Ishikawa (cell line): ENCODE results near the gene AGAP3.

Experiments
- CEBPB ChIP-seq: IDR thresholded peaks from 2 replicates; pipeline ENCODE4 v1.6.1; 2012
- CREB1 ChIP-seq: IDR thresholded peaks from 2 replicates; pipeline ENCODE4 v1.6.1; 2012; ENCODE audit warnings: low read depth
- EGR1 ChIP-seq: IDR thresholded peaks from 2 replicates; pipeline ENCODE4 v1.6.1; 2012
- EP300 ChIP-seq: IDR thresholded peaks from 2 replicates; pipeline ENCODE4 v1.6.1; 2012; ENCODE audit warnings: borderline replicate concordance
- FOXM1 ChIP-seq: IDR thresholded peaks from 2 replicates; pipeline ENCODE4 v1.6.1; 2012; ENCODE audit warnings: low read depth, borderline replicate concordance
- NFIC ChIP-seq: IDR thresholded peaks from 2 replicates; pipeline ENCODE4 v1.6.1; 2012
- RAD21 ChIP-seq: IDR thresholded peaks from 2 replicates; pipeline ENCODE4 v1.6.1; 2012; ENCODE audit warnings: low read depth
- TAF1 ChIP-seq: IDR thresholded peaks from 2 replicates; pipeline ENCODE4 v1.6.1; 2012; ENCODE audit warnings: low read depth, mild to moderate bottlenecking
- TCF12 ChIP-seq: IDR thresholded peaks from 2 replicates; pipeline ENCODE4 v1.6.1; 2012; ENCODE audit warnings: low read depth
- TEAD4 ChIP-seq: IDR thresholded peaks from 2 replicates; pipeline ENCODE4 v1.6.1; 2012
- YY1 ChIP-seq: IDR thresholded peaks from 2 replicates; pipeline ENCODE4 v1.6.1; 2012; ENCODE audit warnings: low read depth
- ZBTB7A ChIP-seq: IDR thresholded peaks from 2 replicates; pipeline ENCODE4 v1.6.1; 2012; ENCODE audit warnings: low read depth
- TF ChIP-seq, protein P1 (sequence below): IDR thresholded peaks from 2 replicates; pipeline ENCODE4 v1.6.1; 2012; ENCODE audit warnings: low read depth, mild to moderate bottlenecking
- TF ChIP-seq, protein P2 (sequence below): IDR thresholded peaks from 2 replicates; pipeline ENCODE4 v1.6.1; 2012
- TF ChIP-seq, protein P3 (sequence below): IDR thresholded peaks from 2 replicates; pipeline ENCODE4 v1.6.1; 2012

The AGAP3 gene

DNA sequence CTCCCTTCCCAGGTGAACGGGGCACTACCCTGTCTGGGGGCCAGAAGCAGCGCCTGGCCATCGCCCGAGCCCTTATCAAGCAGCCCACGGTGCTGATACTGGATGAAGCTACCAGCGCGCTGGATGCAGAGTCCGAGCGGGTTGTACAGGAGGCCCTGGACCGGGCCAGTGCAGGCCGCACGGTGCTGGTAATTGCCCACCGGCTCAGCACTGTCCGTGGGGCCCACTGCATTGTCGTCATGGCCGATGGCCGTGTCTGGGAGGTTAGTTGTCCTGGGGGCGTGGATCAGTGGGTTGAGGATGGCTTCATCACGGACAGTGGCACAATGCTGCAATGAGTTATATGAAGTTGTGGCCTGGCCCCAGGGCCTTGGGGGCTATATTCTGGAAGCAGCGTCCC is 42.3 kb upstream of the AGAP3 start:
- TF ChIP-seq ZBTB7A (no peak), EP300 (no peak), NFIC (no peak), CREB1 (no peak), TAF1 (no peak)
- TF ChIP-seq, protein P1, sequence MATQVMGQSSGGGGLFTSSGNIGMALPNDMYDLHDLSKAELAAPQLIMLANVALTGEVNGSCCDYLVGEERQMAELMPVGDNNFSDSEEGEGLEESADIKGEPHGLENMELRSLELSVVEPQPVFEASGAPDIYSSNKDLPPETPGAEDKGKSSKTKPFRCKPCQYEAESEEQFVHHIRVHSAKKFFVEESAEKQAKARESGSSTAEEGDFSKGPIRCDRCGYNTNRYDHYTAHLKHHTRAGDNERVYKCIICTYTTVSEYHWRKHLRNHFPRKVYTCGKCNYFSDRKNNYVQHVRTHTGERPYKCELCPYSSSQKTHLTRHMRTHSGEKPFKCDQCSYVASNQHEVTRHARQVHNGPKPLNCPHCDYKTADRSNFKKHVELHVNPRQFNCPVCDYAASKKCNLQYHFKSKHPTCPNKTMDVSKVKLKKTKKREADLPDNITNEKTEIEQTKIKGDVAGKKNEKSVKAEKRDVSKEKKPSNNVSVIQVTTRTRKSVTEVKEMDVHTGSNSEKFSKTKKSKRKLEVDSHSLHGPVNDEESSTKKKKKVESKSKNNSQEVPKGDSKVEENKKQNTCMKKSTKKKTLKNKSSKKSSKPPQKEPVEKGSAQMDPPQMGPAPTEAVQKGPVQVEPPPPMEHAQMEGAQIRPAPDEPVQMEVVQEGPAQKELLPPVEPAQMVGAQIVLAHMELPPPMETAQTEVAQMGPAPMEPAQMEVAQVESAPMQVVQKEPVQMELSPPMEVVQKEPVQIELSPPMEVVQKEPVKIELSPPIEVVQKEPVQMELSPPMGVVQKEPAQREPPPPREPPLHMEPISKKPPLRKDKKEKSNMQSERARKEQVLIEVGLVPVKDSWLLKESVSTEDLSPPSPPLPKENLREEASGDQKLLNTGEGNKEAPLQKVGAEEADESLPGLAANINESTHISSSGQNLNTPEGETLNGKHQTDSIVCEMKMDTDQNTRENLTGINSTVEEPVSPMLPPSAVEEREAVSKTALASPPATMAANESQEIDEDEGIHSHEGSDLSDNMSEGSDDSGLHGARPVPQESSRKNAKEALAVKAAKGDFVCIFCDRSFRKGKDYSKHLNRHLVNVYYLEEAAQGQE = no peak
- TF ChIP-seq, protein P2, sequence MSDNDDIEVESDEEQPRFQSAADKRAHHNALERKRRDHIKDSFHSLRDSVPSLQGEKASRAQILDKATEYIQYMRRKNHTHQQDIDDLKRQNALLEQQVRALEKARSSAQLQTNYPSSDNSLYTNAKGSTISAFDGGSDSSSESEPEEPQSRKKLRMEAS = no peak
- TF ChIP-seq, protein P3, sequence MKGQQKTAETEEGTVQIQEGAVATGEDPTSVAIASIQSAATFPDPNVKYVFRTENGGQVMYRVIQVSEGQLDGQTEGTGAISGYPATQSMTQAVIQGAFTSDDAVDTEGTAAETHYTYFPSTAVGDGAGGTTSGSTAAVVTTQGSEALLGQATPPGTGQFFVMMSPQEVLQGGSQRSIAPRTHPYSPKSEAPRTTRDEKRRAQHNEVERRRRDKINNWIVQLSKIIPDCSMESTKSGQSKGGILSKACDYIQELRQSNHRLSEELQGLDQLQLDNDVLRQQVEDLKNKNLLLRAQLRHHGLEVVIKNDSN = no peak

DNA sequence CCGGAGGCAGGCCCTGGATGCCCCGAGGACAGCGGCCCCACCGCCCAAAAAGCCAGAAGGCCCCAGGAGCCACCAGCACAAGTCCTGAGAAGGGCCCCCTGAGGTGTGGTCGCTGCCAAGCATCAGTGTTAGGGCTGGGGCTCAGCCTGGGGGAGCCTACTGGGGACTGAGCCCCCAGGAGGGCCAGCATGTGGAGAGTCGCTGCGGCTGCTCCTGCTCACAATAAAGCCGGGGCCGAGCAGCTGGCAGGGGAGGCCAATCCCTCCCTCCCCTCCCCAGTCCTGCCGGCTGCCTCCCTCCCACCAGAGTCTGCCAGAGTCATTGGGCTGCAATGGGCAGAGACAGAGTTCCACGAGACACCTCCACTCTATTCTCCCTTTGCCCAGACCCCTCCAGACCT is 41.0 kb upstream of the AGAP3 start:
- TF ChIP-seq YY1 = no peak
- TF ChIP-seq NFIC = no peak
- TF ChIP-seq CEBPB = no peak
- TF ChIP-seq, protein P1 = no peak
- TF ChIP-seq TCF12 = no peak
- TF ChIP-seq CREB1 = no peak
- TF ChIP-seq TEAD4 = no peak
- TF ChIP-seq TAF1 = no peak
- no peak for TF ChIP-seq RAD21
- TF ChIP-seq EP300 = no peak
- no peak for TF ChIP-seq ZBTB7A
- no peak for TF ChIP-seq EGR1
- no peak for TF ChIP-seq FOXM1
- TF ChIP-seq, protein P3 = no peak
- TF ChIP-seq, protein P2 = no peak

DNA sequence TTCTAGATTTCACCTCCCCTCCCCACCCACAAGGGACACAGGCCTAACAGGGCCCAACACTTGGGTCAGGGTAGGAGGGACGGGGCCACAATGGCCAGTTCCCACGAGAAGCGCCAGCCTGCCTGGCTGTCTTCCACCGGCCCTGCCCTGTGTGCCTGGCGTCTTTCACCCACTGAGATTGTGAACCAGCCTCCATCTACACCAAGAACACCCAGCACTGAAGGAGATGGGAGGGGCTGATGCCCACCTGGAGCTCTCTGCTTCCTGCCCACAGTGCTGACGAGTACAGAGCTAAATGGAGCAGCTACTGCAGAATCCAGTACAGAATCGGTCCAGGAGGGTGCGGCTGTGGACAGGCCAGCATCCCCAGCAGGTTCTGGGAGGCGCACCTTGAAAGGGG is 40.3 kb upstream of the AGAP3 start:
- TF ChIP-seq, protein P1 = no peak
- TF ChIP-seq FOXM1 (no peak), ZBTB7A (no peak), RAD21 (no peak), TEAD4 (no peak), YY1 (no peak), TCF12 (no peak), EGR1 (no peak), TAF1 (no peak), NFIC (no peak), CREB1 (no peak)
- TF ChIP-seq, protein P3 = no peak
- TF ChIP-seq, protein P2 = no peak
